Effector memory CD8-positive, alpha-beta T cell (primary cell): ENCODE measurements around the gene MGRN1.
"Not testable (repeated sequence)": the region's sequence is repeated elsewhere in the genome, so short reads cannot be mapped to it uniquely, and the experiment has no call there.

ENCODE experiments used
- ATAC-seq: fragments of 150-1000 bp; cut with Tn5 transposase; replicated peaks from 2 replicates; pipeline ENCODE4 v1.10.0; 2021; ENCODE audit warnings: mild to moderate bottlenecking, moderate library complexity
- DNase-seq, 3 experiments: peaks; one replicate each; pipeline ENCODE4 v3.0.0; 2021
- H3K27ac Mint-ChIP-seq, 2 donors: one replicate each; pipeline ENCODE4 v1.8.0; 2022; ENCODE audit warnings: mild to moderate bottlenecking in 2 of 2, mixed read lengths in 2 of 2, moderate library complexity in 2 of 2
- H3K27me3 Mint-ChIP-seq, 2 donors: one replicate each; pipeline ENCODE4 v1.8.0; 2022; ENCODE audit warnings: mixed read lengths in 2 of 2
- H3K36me3 Mint-ChIP-seq: one replicate; pipeline ENCODE4 v1.8.0; 2022; ENCODE audit warnings: mild to moderate bottlenecking, moderate library complexity, mixed read lengths; ENCODE audit not compliant: insufficient read depth
- H3K4me1 Mint-ChIP-seq, 2 donors: one replicate each; pipeline ENCODE4 v1.8.0; 2022; ENCODE audit warnings: low read depth in 2 of 2, mixed read lengths in 2 of 2
- H3K4me3 Mint-ChIP-seq, 2 donors: one replicate each; pipeline ENCODE4 v1.8.0; 2022; ENCODE audit warnings: mild to moderate bottlenecking in 2 of 2, mixed read lengths in 2 of 2, moderate library complexity in 2 of 2
- H3K9me3 Mint-ChIP-seq, 2 donors: one replicate each; pipeline ENCODE4 v1.8.0; 2022; ENCODE audit warnings: mixed read lengths in 2 of 2

The MGRN1 gene

DNA sequence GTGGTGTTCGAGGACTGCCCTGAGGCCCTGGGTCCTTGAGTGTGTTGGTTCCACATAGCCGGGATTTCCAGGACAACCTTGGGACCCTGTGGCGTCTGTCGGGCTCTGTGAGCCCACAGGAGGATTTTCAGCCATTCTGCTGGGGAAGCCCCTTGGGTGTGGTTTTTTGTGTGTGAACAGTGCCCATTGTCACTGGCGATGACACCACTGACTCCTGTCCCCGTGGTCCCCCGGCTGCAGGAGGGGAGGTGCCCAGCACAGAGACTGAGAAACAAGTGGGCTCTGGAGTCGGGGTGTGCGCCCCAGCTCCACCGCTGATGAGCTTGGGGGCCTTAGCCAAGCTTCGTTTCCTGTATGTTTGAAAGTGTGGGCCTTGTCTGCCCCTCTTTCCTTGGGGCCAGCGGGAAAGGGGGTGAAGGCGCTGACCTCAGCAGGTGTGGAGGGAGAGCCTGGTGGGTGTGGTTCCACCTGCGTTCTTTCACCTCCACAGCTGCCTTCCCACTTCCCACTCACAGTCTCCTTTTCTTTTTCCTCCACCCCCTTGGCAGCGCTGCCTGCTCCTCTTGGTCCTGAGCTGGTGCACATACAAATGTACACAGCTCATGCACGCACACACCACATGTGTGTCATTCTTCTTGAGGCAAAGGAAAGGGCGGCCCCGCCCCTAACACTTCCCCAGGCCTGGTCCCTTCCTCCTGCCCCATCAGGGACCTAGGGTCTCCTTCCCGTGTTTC, 16.1 kb downstream of the MGRN1 start:
- H3K27ac Mint-ChIP-seq = peak overlapping the region; percentile 58 to 81
- ATAC-seq (peak; percentile 74), DNase-seq (no peak)
- H3K9me3 Mint-ChIP-seq = no peaks in the 10 kb centered on the region
- H3K4me1 Mint-ChIP-seq = peaks cover 23 to 27% of the 10 kb centered on the region in 2 donors
- H3K27me3 Mint-ChIP-seq = no peaks in the 10 kb centered on the region
- peak overlapping the region; percentile 4 to 31 for H3K4me3 Mint-ChIP-seq
- peaks cover 24% of the 10 kb centered on the region for H3K36me3 Mint-ChIP-seq

DNA sequence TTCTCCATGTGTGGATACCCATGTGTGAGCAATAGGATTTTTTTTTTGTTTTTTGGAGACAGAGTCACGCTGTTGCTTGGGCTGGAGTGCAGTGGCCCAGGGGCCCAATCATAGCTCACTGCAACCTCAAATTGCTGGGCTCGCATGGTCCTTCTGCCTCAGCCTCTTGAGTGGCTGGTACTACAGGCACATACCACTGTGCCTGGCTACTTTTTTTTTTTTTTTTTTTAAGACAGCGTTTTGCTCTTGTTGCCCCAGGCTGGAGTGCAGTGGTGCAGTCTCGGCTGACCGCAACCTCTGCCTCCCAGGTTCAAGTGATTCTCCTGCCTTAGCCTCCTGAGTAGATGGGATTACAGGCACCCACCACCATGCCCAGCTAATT, 16.7 kb downstream of the MGRN1 start:
- Mint-ChIP-seq H3K4me1 (peaks cover 23 to 25% of the 10 kb centered on the region in 2 donors), H3K27ac (peak overlapping the region; percentile 58 to 81), H3K9me3 (no peaks in the 10 kb centered on the region), H3K36me3 (peaks cover 25% of the 10 kb centered on the region), H3K27me3 (no peaks in the 10 kb centered on the region), H3K4me3 (peak overlapping the region; percentile 4 to 31)
- no peak for ATAC-seq
- DNase-seq = no peak

DNA sequence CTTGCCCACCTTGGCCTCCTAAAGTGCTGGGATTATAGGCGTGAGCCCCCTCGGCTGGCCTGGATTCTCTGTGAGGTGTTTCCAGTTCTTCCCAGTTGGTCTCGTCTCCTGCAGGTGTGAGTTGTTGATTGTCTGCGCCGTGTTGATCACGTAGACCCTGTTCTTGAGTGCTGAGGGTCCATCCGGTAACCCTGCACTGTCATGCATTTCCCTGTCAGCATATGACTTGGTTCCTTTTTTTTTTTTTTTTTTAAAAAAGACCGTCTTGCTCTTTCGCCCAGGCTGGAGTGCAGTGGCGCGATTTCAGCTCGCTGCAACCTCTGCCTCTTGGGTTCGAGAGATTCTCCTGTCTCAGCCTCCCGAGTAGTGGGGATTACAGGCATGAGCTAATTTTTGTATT, 17.3 kb downstream of the MGRN1 start:
- Mint-ChIP-seq H3K36me3 (peaks cover 21% of the 10 kb centered on the region), H3K27ac (peak overlapping the region in 1 of 2 donors; percentile 81), H3K4me3 (no peak overlapping the region), H3K4me1 (peaks cover 23 to 25% of the 10 kb centered on the region in 2 donors), H3K27me3 (no peaks in the 10 kb centered on the region), H3K9me3 (no peaks in the 10 kb centered on the region)
- ATAC-seq = no peak
- no peak for DNase-seq

DNA sequence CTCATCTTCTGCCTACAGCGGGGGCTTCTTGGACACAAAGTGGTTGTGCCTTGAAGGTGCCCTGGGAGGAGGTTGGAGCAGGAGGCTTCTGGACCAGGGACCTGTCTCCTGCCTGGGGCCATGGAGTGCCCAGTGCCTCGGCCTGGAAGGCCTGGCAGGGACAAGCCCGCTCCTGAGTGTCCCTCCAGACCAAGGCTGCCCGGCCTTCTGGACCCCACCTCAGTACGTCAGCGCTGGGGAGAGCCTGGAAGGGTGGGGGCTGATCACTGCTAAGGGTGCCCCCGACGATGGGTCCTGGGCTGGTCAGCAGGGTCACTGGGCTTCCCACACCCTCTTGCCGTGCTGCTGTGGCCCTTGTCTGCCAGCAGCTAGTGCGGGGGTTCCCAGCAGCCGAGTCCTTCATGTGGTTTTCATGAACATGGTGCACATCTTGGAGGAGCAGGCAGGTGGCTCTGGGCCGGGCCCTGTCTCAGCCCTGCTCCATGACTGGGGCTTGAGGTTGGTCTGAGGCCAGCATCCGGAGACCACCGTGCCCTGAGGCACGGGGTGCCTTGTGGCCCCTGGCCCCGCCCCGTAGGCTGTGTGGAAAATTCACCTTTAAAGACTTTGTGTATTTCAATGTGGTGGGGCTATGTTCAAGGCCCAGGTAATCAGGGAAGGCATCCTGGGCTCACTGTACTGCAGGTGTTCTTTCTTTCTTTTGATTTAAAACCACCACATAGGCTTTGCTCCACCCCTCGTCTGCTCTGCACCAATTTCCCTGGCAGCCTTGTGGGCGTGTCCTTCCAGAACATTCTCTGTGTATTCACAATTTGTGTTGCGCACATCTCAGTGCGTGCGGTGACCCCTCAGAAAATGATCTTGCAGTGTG, 22.4 kb downstream of the MGRN1 start:
- DNase-seq (no peak), ATAC-seq (peak; percentile 13)
- H3K4me1 Mint-ChIP-seq = peaks cover 18% of the 10 kb centered on the region in 2 donors
- no peaks in the 10 kb centered on the region for H3K27me3 Mint-ChIP-seq
- peak overlapping the region in 1 of 2 donors; percentile 76 for H3K27ac Mint-ChIP-seq
- no peaks in the 10 kb centered on the region for H3K9me3 Mint-ChIP-seq
- H3K36me3 Mint-ChIP-seq = peaks cover 30% of the 10 kb centered on the region
- H3K4me3 Mint-ChIP-seq = no peak overlapping the region

DNA sequence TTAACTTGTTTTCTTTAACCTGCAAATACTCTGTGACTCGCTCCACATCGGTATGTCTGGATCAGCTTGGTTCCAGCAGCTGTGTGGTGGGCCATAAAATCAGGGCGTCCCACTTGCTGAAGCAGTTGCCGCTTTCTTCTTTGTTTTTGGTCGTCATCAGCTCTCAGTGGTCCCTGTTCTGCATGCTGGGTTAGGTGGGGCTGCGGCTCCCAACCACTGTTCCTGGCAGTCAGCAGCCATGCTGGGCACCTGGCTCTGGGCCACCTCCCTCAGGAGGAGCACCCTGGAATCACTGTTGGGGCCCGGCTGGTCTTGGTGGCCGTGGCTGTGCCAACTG, 23.0 kb downstream of the MGRN1 start:
- ATAC-seq = no peak
- peak overlapping the region in 1 of 2 donors; percentile 76 for H3K27ac Mint-ChIP-seq

DNA sequence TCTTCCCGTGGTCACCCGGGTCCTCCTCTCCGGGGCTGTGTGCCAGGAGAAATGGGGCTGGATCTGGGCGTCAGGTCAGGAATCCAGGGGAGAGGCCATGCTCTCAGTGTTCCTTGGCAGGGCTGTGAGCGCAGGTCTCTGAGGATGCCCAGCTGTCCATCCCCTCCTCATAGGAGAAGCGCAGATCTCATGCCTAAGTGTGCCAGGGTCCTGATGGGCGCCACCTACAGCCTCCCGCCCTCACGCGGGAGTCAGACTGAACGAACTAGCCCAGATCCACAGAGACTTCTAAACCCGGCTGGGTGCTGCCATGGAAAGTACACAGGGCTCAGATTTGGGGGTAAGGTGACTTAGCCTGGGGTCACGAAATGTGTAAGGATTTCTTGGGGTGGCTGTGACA, 24.3 kb downstream of the MGRN1 start:
- DNase-seq (no peak), ATAC-seq (no peak)
- Mint-ChIP-seq H3K27me3 (no peaks in the 10 kb centered on the region), H3K27ac (peak overlapping the region; percentile 12 to 77), H3K4me3 (no peak overlapping the region), H3K36me3 (peaks cover 37% of the 10 kb centered on the region), H3K4me1 (peaks cover 18% of the 10 kb centered on the region in 2 donors), H3K9me3 (no peaks in the 10 kb centered on the region)

More for the DNA sequence above, 23.0 kb downstream of the MGRN1 start:
- Mint-ChIP-seq H3K9me3 (no peaks in the 10 kb centered on the region), H3K4me3 (no peak overlapping the region), H3K4me1 (peaks cover 18% of the 10 kb centered on the region in 2 donors), H3K27me3 (no peaks in the 10 kb centered on the region), H3K36me3 (peaks cover 30% of the 10 kb centered on the region)
- no peak for DNase-seq

DNA sequence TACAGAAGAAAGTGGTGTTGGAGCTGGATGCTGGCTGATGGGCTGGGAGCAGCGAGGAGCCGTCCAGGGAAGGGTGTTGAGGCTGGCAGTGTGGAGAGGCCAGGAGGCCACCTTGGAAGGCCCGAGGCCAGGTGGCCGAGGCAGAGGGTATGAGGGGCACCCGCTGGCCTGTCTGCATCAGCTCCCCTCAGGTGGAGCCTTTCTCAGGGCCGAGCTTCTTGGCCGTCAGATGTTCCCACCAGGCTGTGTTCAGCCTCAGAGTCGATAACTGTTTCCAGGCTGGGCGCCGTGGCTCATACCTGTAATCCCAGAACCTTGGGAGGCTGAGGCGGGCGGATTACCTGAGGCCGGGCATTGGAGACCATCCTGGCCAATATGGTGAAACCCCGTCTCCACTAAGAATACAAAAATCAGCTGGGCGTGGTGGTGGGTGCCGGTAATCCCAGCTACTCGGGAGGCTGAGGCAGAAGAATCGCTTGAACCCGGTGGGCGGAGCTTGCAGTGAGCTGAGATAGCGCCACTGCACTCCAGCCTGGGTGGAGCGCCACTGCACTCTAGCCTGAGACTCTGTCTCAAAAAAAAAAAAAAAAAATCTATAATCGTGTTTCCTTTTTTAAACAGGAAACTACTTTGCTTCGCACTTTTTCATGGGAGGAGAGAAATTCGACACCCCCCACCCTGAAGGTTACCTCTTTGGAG, 25.3 kb downstream of the MGRN1 start:
- no peak overlapping the region for H3K4me3 Mint-ChIP-seq
- DNase-seq = no peak
- peak; percentile 31 for ATAC-seq
- H3K9me3 Mint-ChIP-seq = no peaks in the 10 kb centered on the region
- H3K27me3 Mint-ChIP-seq = no peaks in the 10 kb centered on the region
- peaks cover 18% of the 10 kb centered on the region in 2 donors for H3K4me1 Mint-ChIP-seq
- H3K27ac Mint-ChIP-seq = peak overlapping the region; percentile 77 to 84
- H3K36me3 Mint-ChIP-seq = peaks cover 37% of the 10 kb centered on the region

DNA sequence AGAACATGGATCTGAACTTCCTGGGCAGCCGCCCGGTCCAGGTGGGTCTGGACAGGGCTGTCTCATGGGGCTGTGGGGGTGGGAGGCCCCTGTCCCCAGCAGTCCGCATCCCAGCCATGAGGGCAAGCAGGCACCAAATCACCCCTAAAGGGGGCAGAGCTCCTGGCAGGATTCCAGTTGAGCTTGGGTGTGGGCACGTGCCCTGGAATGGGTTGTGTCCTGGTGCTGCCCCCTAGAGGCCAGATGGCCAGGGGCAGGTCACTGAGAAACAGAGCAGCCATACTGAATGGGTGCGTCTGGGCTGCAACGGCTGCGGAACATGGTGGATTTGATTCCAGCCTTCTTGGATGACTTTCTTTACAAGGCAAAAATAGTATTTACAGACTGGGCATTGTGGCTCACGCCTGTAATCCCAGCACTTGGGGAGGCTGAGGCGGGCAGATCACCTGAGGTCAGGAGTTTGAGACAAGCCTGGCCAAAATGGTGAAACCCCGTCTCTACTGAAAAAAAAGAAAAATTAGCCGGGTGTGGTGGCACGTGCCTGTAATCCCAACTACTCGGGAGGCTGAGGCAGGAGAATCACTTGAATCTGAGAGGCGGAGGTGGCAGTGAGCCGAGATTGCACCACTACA, 25.9 kb downstream of the MGRN1 start:
- H3K9me3 Mint-ChIP-seq, H3K4me3 Mint-ChIP-seq, H3K27me3 Mint-ChIP-seq: not testable (repeated sequence)
- peak; percentile 69 to 77 (median 75) for DNase-seq
- H3K4me1 Mint-ChIP-seq = peaks cover 15% of the 10 kb centered on the region in 2 donors
- peaks cover 40% of the 10 kb centered on the region for H3K36me3 Mint-ChIP-seq
- H3K27ac Mint-ChIP-seq = peak overlapping the region; percentile 72 to 84
- peak; percentile 87 for ATAC-seq

DNA sequence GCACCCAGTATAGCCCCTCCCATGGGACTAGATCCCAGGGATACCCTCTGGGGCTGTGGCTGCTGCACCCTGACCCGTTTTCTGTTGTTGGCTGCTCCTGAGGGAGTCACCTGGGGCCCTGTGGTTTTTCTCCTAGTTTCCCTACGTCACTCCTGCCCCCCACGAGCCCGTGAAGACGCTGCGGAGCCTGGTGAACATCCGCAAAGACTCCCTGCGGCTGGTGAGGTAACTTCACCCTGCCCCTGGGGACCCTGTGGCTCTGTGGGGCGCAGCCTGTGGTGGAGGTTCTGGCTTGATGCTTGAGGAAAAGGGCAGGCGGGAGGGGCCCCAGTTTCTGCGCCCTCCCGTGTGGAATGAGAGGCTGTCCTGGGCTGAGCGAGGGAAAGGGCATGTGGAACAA, 27.2 kb downstream of the MGRN1 start:
- H3K27ac Mint-ChIP-seq = no peak overlapping the region
- no peaks in the 10 kb centered on the region for H3K27me3 Mint-ChIP-seq
- DNase-seq = no peak
- no peaks in the 10 kb centered on the region for H3K9me3 Mint-ChIP-seq
- H3K4me1 Mint-ChIP-seq = peaks cover 13 to 14% of the 10 kb centered on the region in 2 donors
- H3K4me3 Mint-ChIP-seq = no peak overlapping the region
- ATAC-seq = no peak
- peaks cover 40% of the 10 kb centered on the region for H3K36me3 Mint-ChIP-seq

DNA sequence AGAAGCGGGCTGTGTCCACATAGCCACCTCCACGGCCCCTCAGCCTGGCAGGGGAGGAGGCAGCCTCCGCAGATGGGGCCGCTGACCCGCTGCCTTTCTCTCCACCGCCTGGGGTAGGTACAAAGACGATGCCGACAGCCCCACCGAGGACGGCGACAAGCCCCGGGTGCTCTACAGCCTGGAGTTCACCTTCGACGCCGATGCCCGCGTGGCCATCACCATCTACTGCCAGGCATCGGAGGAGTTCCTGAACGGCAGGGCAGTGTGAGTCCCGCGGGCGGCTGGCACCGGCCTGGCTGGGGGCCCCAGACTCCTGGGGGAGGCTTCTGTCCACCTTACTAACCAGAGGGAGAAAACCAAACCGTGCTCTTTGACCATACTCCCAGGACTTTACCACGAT, 27.9 kb downstream of the MGRN1 start:
- ATAC-seq = no peak
- Mint-ChIP-seq H3K36me3 (peaks cover 45% of the 10 kb centered on the region), H3K4me3 (no peak overlapping the region)

DNA sequence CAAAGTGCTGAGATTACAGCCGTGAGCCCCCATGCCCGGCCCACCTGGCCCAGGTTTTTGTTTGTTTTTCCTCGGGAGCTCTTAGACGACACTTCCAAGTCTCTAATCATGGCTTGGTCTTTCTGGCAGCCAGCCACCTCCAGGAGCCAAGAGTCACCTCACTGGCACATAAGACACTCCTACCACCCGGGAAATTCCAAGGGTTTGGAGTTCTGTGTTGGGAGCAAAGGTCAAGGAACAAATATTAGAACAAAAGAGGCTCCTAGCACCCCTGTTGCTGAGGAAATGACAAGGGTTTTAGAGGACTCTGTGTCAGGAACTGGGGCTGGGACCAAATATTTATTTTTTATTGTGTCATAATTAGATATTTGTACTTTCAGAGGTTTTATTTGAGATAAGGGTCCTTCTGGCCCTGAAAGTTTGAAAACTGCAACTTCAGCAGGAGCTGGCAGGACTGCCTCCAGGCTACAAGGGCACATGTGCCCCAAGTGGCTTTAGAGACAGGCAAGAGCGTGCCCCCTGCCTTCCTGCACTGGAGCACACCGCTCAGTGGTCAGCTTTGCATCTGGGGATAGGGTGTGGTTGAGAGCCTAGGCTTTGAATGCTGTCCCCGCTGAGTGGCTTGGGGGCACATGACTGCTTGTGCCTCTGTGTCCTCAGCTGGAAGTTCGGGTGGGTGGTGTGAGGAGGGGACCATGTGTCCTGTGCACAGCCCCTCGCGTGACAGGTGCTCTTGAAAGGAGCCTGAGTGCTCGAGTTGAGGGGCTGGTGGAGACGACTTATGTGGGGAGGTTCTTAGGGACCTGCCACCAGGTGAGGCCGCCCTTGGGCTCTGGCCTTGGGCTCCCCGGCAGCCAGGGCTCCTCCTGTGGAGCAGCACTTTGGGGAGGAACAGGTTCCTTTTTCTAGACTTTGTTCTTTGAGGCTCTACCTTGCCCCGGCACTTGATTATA, 29.7 kb downstream of the MGRN1 start:
- Mint-ChIP-seq H3K27me3 (no peaks in the 10 kb centered on the region), H3K9me3 (no peaks in the 10 kb centered on the region), H3K4me1 (peaks cover 9 to 10% of the 10 kb centered on the region in 2 donors), H3K36me3 (peaks cover 52% of the 10 kb centered on the region), H3K4me3 (no peak overlapping the region), H3K27ac (peak overlapping the region in 1 of 2 donors; percentile 60)
- DNase-seq (no peak), ATAC-seq (no peak)

More for the DNA sequence above, 27.9 kb downstream of the MGRN1 start:
- H3K27ac Mint-ChIP-seq = peak overlapping the region in 1 of 2 donors; percentile 54
- DNase-seq = no peak
- peaks cover 13 to 14% of the 10 kb centered on the region in 2 donors for H3K4me1 Mint-ChIP-seq
- H3K9me3 Mint-ChIP-seq = no peaks in the 10 kb centered on the region
- H3K27me3 Mint-ChIP-seq = no peaks in the 10 kb centered on the region

DNA sequence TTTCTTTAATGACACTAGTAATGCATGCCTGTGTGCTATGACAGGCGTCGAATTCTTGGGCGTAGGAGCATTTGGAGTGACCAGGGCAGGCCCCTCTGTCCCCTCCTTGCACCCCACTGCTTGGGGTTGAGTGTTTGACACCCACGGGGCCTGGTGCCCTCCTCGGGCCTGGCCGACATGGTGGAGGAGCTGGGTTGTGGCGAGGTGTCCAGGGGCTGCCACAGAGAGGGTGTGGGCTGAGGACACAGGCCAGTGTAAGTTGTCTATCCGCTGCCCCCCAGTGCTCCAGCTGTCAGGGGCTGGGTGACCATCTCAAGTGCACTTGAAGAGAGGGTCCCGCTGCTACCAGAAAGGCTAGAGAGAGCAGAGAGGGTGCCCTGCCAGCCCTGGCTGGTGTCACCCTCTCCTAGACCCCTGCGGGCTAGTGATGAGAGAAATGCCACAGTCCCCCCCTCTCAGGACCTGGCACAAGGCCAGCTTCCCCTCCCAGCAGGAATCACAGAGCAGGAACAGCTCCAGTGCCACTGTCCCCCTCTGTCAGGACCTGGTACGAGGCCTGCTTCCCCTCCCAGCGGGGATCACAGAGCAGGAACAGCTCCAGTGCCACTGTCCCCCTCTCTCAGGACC, 30.5 kb downstream of the MGRN1 start:
- H3K9me3 Mint-ChIP-seq = no peaks in the 10 kb centered on the region
- peaks cover 5 to 12% of the 10 kb centered on the region in 2 donors for H3K4me1 Mint-ChIP-seq
- peaks cover 52% of the 10 kb centered on the region for H3K36me3 Mint-ChIP-seq
- no peak for ATAC-seq
- H3K4me3 Mint-ChIP-seq = no peak overlapping the region
- peak overlapping the region in 1 of 2 donors; percentile 60 for H3K27ac Mint-ChIP-seq
- DNase-seq = no peak
- H3K27me3 Mint-ChIP-seq = no peaks in the 10 kb centered on the region
